WTC11 (cell line): ENCODE results near the gene CDK17.

Source experiments
- FOXJ3 ChIP-seq: sonication (generic); formaldehyde crosslinking; IDR thresholded peaks from 2 replicates; pipeline ENCODE4 v1.9.0; 2021; ENCODE audit warnings: missing genetic modification reagents, mild to moderate bottlenecking, borderline replicate concordance
- FOXK1 ChIP-seq: sonication (generic); formaldehyde crosslinking; IDR thresholded peaks from 2 replicates; pipeline ENCODE4 v1.8.0; 2022; ENCODE audit warnings: mild to moderate bottlenecking, moderate library complexity, missing genetic modification reagents
- IRF1 ChIP-seq: sonication (generic); formaldehyde crosslinking; IDR thresholded peaks from 2 replicates; pipeline ENCODE4 v1.8.0; 2023; ENCODE audit warnings: missing genetic modification reagents
- JUN ChIP-seq: sonication (generic); formaldehyde crosslinking; IDR thresholded peaks from 2 replicates; pipeline ENCODE4 v1.8.0; 2023; ENCODE audit warnings: mild to moderate bottlenecking, missing genetic modification reagents
- MAX ChIP-seq: sonication (generic); formaldehyde crosslinking; IDR thresholded peaks from 2 replicates; pipeline ENCODE4 v1.8.0; 2022; ENCODE audit warnings: mild to moderate bottlenecking, missing genetic modification reagents
- MLX ChIP-seq: sonication (generic); formaldehyde crosslinking; IDR thresholded peaks from 2 replicates; pipeline ENCODE4 v1.8.1; 2023; ENCODE audit warnings: mild to moderate bottlenecking, missing genetic modification reagents, moderate library complexity
- NR2C2 ChIP-seq: sonication (generic); formaldehyde crosslinking; IDR thresholded peaks from 2 replicates; pipeline ENCODE4 v1.8.0; 2022; ENCODE audit warnings: mild to moderate bottlenecking, missing genetic modification reagents
- NR3C1 ChIP-seq: sonication (generic); formaldehyde crosslinking; conservative IDR thresholded peaks from 2 replicates; pipeline ENCODE4 v1.8.1; 2023; ENCODE audit warnings: low read depth, mild to moderate bottlenecking, missing genetic modification reagents
- SMAD3 ChIP-seq: sonication (generic); formaldehyde crosslinking; IDR thresholded peaks from 2 replicates; pipeline ENCODE4 v1.8.0; 2022; ENCODE audit warnings: missing genetic modification reagents, mild to moderate bottlenecking, borderline replicate concordance
- TF ChIP-seq, protein P1 (sequence below): fragments of 200-600 bp; IDR thresholded peaks from 2 replicates; pipeline ENCODE4 v1.8.0; 2022; ENCODE audit warnings: antibody characterized with exemption
- TF ChIP-seq, protein P2 (sequence below): sonication (generic); formaldehyde crosslinking; IDR thresholded peaks from 2 replicates; pipeline ENCODE4 v1.8.1; 2022; ENCODE audit warnings: mild to moderate bottlenecking, missing genetic modification reagents, moderate library complexity, borderline replicate concordance

DNA sequence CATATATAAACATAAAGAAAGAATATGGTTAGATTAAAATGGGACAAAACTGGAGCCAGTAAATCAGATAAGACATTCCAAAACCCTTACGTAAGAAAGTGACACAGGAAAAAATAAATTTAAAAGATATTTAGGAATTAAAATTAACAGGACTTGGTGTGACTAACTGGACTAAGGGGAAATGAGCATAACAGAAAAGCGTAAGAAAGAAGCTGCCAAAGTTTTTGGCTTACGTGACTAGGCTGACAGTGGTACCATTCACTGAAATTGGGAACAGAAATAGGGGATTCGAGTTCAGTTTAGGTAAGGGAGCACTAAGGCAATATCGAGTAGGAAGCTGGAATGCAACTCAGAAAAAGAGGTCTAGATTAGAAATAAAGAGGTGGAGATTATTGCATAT lies 7.8 kb downstream of the CDK17 start:
- TF ChIP-seq MAX (CRISPR knock-in tag) (no peak), NR3C1 (no peak), FOXK1 (CRISPR knock-in tag) (no peak), NR2C2 (CRISPR knock-in tag) (no peak), SMAD3 (CRISPR knock-in tag) (no peak), JUN (CRISPR knock-in tag) (no peak), MLX (CRISPR knock-in tag) (no peak), FOXJ3 (CRISPR knock-in tag) (no peak), IRF1 (CRISPR knock-in tag) (no peak)
- TF ChIP-seq, protein P1, sequence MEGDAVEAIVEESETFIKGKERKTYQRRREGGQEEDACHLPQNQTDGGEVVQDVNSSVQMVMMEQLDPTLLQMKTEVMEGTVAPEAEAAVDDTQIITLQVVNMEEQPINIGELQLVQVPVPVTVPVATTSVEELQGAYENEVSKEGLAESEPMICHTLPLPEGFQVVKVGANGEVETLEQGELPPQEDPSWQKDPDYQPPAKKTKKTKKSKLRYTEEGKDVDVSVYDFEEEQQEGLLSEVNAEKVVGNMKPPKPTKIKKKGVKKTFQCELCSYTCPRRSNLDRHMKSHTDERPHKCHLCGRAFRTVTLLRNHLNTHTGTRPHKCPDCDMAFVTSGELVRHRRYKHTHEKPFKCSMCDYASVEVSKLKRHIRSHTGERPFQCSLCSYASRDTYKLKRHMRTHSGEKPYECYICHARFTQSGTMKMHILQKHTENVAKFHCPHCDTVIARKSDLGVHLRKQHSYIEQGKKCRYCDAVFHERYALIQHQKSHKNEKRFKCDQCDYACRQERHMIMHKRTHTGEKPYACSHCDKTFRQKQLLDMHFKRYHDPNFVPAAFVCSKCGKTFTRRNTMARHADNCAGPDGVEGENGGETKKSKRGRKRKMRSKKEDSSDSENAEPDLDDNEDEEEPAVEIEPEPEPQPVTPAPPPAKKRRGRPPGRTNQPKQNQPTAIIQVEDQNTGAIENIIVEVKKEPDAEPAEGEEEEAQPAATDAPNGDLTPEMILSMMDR = no peak
- TF ChIP-seq, protein P2, sequence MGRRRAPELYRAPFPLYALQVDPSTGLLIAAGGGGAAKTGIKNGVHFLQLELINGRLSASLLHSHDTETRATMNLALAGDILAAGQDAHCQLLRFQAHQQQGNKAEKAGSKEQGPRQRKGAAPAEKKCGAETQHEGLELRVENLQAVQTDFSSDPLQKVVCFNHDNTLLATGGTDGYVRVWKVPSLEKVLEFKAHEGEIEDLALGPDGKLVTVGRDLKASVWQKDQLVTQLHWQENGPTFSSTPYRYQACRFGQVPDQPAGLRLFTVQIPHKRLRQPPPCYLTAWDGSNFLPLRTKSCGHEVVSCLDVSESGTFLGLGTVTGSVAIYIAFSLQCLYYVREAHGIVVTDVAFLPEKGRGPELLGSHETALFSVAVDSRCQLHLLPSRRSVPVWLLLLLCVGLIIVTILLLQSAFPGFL (CRISPR knock-in tag) = no peak
